Lower leg skin (tissue), 3 donors: ENCODE data around the gene KCTD4.

ENCODE experiments used
- CTCF ChIP-seq, 3 donors: fragments of 450-650 bp; IDR thresholded peaks; one replicate each; pipeline ENCODE4 v1.5.1; 2016; ENCODE audit warnings: antibody characterized with exemption in 3 of 3, mild to moderate bottlenecking in 3 of 3, moderate library complexity in 2 of 3
- POLR2A ChIP-seq, 2 donors: fragments of 450-650 bp; IDR thresholded peaks; one replicate each; pipeline ENCODE4 v1.6.1; 2016 to 2017; ENCODE audit warnings: antibody characterized with exemption in 2 of 2, mild to moderate bottlenecking in 1 of 2, moderate library complexity in 1 of 2

GRCh38 chr13:45249662-45250061, 48.8 kb upstream of the KCTD4 start:
- TF ChIP-seq CTCF (IDR thresholded peaks at IDR 0.05) (no peak), POLR2A (IDR thresholded peaks at IDR 0.05) (no peak)
